ENCODE data around the gene DLGAP1. TPM values are rescaled to one million over a fixed set of nuclear protein-coding genes. Genes with fewer than 3 reads are reported as not detected.

The DLGAP1 gene
- total RNA-seq, 1 experiment from 2014 or later: 0.39 TPM

GRCh38 chr18:3830604-3831003, 624.5 kb downstream of the DLGAP1 start:
- BruUV-seq (replicated peaks): no TSS peak
- Histone ChIP-seq H3K9me2 (ENCODE audit: insufficient read depth) (no peaks in the 10 kb centered on the region), H3K79me2 (ENCODE audit: insufficient read depth, low read length) (no peaks in the 10 kb centered on the region), H3K4me3 (replicated peaks in 1 of 2; ENCODE audit: low read depth in 1 of 2, low read length in 2 of 2) (no peak overlapping the region), H3K9ac (ENCODE audit: low read length) (no peak overlapping the region), H3K4me2 (ENCODE audit: low read length) (no peak overlapping the region), H3K27me3 (ENCODE audit: insufficient read depth, low read length) (no peaks in the 10 kb centered on the region), H3K27ac (ENCODE audit: low read depth, low read length) (no peak overlapping the region), H3K4me1 (ENCODE audit: control insufficient read depth in 1 of 2, insufficient read depth in 2 of 2, low read length in 2 of 2) (no peaks in the 10 kb centered on the region), H3K36me3 (ENCODE audit: control insufficient read depth in 1 of 2, insufficient read depth in 2 of 2, low read length in 2 of 2) (no peaks in the 10 kb centered on the region), H4K20me1 (ENCODE audit: insufficient read depth) (no peaks in the 10 kb centered on the region), H2AFZ (ENCODE audit: low read depth, low read length, poor library complexity, severe bottlenecking) (no peak overlapping the region), H3K9me3 (ENCODE audit: control insufficient read depth in 1 of 2, insufficient read depth in 1 of 2, low read depth in 1 of 2, low read length in 2 of 2) (no peaks in the 10 kb centered on the region)
- no peak for TF ChIP-seq RAD21 (IDR thresholded peaks at IDR 0.05; ENCODE audit: low read depth)
- no peak for TF ChIP-seq POLR2AphosphoS5 (IDR thresholded peaks at IDR 0.05; ENCODE audit: low read depth, low read length)
- TF ChIP-seq CEBPB (IDR thresholded peaks at IDR 0.05; ENCODE audit: low read depth): no peak
- TF ChIP-seq ZNF274 (IDR thresholded peaks at IDR 0.05; ENCODE audit: low read depth, low read length): no peak
- ChIA-PET CTCF (no interaction called here), POLR2A (no interaction called here), RAD21 (ENCODE audit: low non-redundant PET in 1 of 2, low total read pairs in 2 of 2, uncharacterized antibody in 2 of 2, unreplicated experiment in 2 of 2) (interaction anchor here in 1 of 2 experiments (0.6 kb wide), 1 partner anchor 13 kb away, joined by 3 read pairs; no protein-coding TSS in a partner anchor)
- DNase-seq (ENCODE audit: low read depth, low spot score) (no peak), ATAC-seq (no peak)
- intact Hi-C loops (cut with micrococcal nuclease): no loop called here

GRCh38 chr18:3827236-3827845, 627.8 kb downstream of the DLGAP1 start:
- no peak for DNase-seq (ENCODE audit: low read depth, low spot score)
- ChIA-PET POLR2A (no interaction called here), RAD21 (ENCODE audit: low non-redundant PET in 1 of 2, low total read pairs in 2 of 2, uncharacterized antibody in 2 of 2, unreplicated experiment in 2 of 2) (no interaction called here), CTCF (interaction anchor here (0.7 kb wide), 1 partner anchor 56 kb away, joined by 4 read pairs; no protein-coding TSS in a partner anchor)
- H3K27me3 ChIP-seq (ENCODE audit: insufficient read depth, low read length): no peaks in the 10 kb centered on the region
- H3K36me3 ChIP-seq (ENCODE audit: control insufficient read depth in 1 of 2, insufficient read depth in 2 of 2, low read length in 2 of 2): no peaks in the 10 kb centered on the region
- intact Hi-C loops (cut with micrococcal nuclease): no loop called here
- no peak for ATAC-seq
- BruUV-seq (replicated peaks): no TSS peak
- no peaks in the 10 kb centered on the region for H3K9me2 ChIP-seq (ENCODE audit: insufficient read depth)
- H3K9me3 ChIP-seq (ENCODE audit: control insufficient read depth in 1 of 2, insufficient read depth in 1 of 2, low read depth in 1 of 2, low read length in 2 of 2): no peaks in the 10 kb centered on the region
- no peaks in the 10 kb centered on the region for H3K79me2 ChIP-seq (ENCODE audit: insufficient read depth, low read length)
- H3K9ac ChIP-seq (ENCODE audit: low read length): no peak overlapping the region
- no peak overlapping the region for H2AFZ ChIP-seq (ENCODE audit: low read depth, low read length, poor library complexity, severe bottlenecking)
- no peak overlapping the region for H3K4me2 ChIP-seq (ENCODE audit: low read length)
- H4K20me1 ChIP-seq (ENCODE audit: insufficient read depth): no peaks in the 10 kb centered on the region
- H3K4me1 ChIP-seq (ENCODE audit: control insufficient read depth in 1 of 2, insufficient read depth in 2 of 2, low read length in 2 of 2): no peaks in the 10 kb centered on the region
- no peak overlapping the region for H3K27ac ChIP-seq (ENCODE audit: low read depth, low read length)
- H3K4me3 ChIP-seq (replicated peaks in 1 of 2; ENCODE audit: low read depth in 1 of 2, low read length in 2 of 2): no peak overlapping the region
- TF ChIP-seq CTCF (IDR thresholded peaks at IDR 0.05 in 2 of 3, conservative IDR thresholded peaks at IDR 0.05 in 1 of 3; ENCODE audit: borderline replicate concordance in 1 of 3, insufficient read depth in 1 of 3, low read depth in 2 of 3, low read length in 2 of 3): no peak
- no peak for TF ChIP-seq POLR2A (IDR thresholded peaks at IDR 0.05; ENCODE audit: borderline replicate concordance, extremely low read depth, insufficient read depth, insufficient read length)
- no peak for TF ChIP-seq EZH2 (IDR thresholded peaks at IDR 0.05)
- TF ChIP-seq CEBPB (IDR thresholded peaks at IDR 0.05; ENCODE audit: low read depth): no peak
- no peak for TF ChIP-seq SP1 (IDR thresholded peaks at IDR 0.05; ENCODE audit: low read depth)
- TF ChIP-seq CBX3 (IDR thresholded peaks at IDR 0.05; ENCODE audit: low read depth): no peak
- TF ChIP-seq, protein P1, sequence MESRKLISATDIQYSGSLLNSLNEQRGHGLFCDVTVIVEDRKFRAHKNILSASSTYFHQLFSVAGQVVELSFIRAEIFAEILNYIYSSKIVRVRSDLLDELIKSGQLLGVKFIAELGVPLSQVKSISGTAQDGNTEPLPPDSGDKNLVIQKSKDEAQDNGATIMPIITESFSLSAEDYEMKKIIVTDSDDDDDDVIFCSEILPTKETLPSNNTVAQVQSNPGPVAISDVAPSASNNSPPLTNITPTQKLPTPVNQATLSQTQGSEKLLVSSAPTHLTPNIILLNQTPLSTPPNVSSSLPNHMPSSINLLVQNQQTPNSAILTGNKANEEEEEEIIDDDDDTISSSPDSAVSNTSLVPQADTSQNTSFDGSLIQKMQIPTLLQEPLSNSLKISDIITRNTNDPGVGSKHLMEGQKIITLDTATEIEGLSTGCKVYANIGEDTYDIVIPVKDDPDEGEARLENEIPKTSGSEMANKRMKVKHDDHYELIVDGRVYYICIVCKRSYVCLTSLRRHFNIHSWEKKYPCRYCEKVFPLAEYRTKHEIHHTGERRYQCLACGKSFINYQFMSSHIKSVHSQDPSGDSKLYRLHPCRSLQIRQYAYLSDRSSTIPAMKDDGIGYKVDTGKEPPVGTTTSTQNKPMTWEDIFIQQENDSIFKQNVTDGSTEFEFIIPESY (IDR thresholded peaks at IDR 0.05; ENCODE audit: extremely low read depth, insufficient replicate concordance, low read length): no peak
- no peak for TF ChIP-seq FOSL1 (IDR thresholded peaks at IDR 0.05; ENCODE audit: low read depth)
- TF ChIP-seq MAX (IDR thresholded peaks at IDR 0.05): no peak
- no peak for TF ChIP-seq EZH2phosphoT487 (IDR thresholded peaks at IDR 0.05; ENCODE audit: borderline replicate concordance)
- no peak for TF ChIP-seq JUND (IDR thresholded peaks at IDR 0.05)

All from HCT116 (cell line).